ENCODE measurements around the gene CYP2W1.

GRCh38 chr7:1030444-1031070 is 47.6 kb downstream of the CYP2W1 start:
- no peak for TF ChIP-seq CTCF (IDR thresholded peaks at IDR 0.05 in 4 of 5, conservative IDR thresholded peaks at IDR 0.05 in 1 of 5)
- no peak for TF ChIP-seq POLR2A (IDR thresholded peaks at IDR 0.05)

Measured in gastrocnemius medialis (tissue), 4 donors.